Stimulated activated CD4-positive, alpha-beta T cell treated with anti-CD3 and anti-CD28 coated beads, Interleukin-2, amount 100 ng/mL, for 48 hours (primary cell): ENCODE measurements around the gene OTOR.

ENCODE experiments used
- DNase-seq, 2 donors: peaks; one replicate each; pipeline ENCODE4 v3.0.0-alpha.2; 2020

OTOR gene

GRCh38 chr20:16752082-16752481 lies 3.9 kb downstream of the OTOR start:
- no peak for DNase-seq

GRCh38 chr20:16752901-16753300 lies 4.7 kb downstream of the OTOR start:
- DNase-seq: no peak

GRCh38 chr20:16758454-16759180 lies 10.5 kb downstream of the OTOR start:
- no peak for DNase-seq

GRCh38 chr20:16759181-16759563 lies 11.0 kb downstream of the OTOR start:
- no peak for DNase-seq

GRCh38 chr20:16760431-16761304 lies 12.5 kb downstream of the OTOR start:
- no peak for DNase-seq

GRCh38 chr20:16761305-16761829 lies 13.2 kb downstream of the OTOR start:
- DNase-seq: peak; percentile 10 to 20

GRCh38 chr20:16764560-16764959 lies 16.4 kb downstream of the OTOR start:
- no peak for DNase-seq

- no peak for DNase-seq
These were observed 23.1 kb downstream of the OTOR start for GRCh38 chr20:16771213-16771612.

- no peak for DNase-seq
These were observed 27.8 kb downstream of the OTOR start for GRCh38 chr20:16775961-16776360.

GRCh38 chr20:16777126-16777525 lies 29.0 kb downstream of the OTOR start:
- DNase-seq: no peak

GRCh38 chr20:16778159-16778558 lies 30.0 kb downstream of the OTOR start:
- no peak for DNase-seq

- no peak for DNase-seq
These were observed 33.3 kb downstream of the OTOR start for GRCh38 chr20:16781496-16781895.

GRCh38 chr20:16785226-16785625 lies 37.1 kb downstream of the OTOR start:
- DNase-seq: no peak
